A549 treated with DMSO at 1 μM for 4 hours (cell line): Measurements from ENCODE around the gene DOCK11. TPM values are rescaled to one million over a fixed set of nuclear protein-coding genes. Genes with fewer than 3 reads are reported as not detected.

Source experiments
- total RNA-seq: library from RNA; stranded (reverse); fragments of 200-300 nt; extraction: Qiagen RNA extraction; gene quantifications from 5 replicates; pipeline ENCODE4 v1.2.3, GENCODE V29; 2022; ENCODE audit warnings: low read depth

DOCK11 gene
- 4.1 to 9.2 TPM (median 6.8 TPM) in 5 replicates for total RNA-seq

GRCh38 chrX:118495061-118495921 is at the start of gene DOCK11:
Gene DOCK11, plus strand, starts transcription at chrX:118495815. Its CDS starts 157 bp downstream, at chrX:118495972.

GRCh38 chrX:118726887-118727685 is 231.5 kb downstream of the DOCK11 start, which contains the start of gene IL13RA1:
Gene IL13RA1, plus strand, starts transcription at chrX:118727606. Its CDS starts 33 bp downstream, at chrX:118727639.

Other genes with a start within 250 kb of the DOCK11 start
- gene WDR44, start 149.7 kb upstream of the DOCK11 start, total RNA-seq = 10.8 to 16.7 TPM (median 13.2 TPM) in 5 replicates
- gene IL13RA1, start 231.8 kb downstream of the DOCK11 start, total RNA-seq = 46.1 to 57.1 TPM (median 54.2 TPM) in 5 replicates